GM12878 (cell line): Measurements from ENCODE around the gene MSI2. TPM values are rescaled to one million over a fixed set of nuclear protein-coding genes. Genes with fewer than 3 reads are reported as not detected.

Experiments used
- ATAC-seq: fragments of 200-7000 bp; cut with Tn5 transposase; 3 replicates; pipeline ENCODE4 v1.9.1; 2020; ENCODE audit warnings: mild to moderate bottlenecking, moderate library complexity
- BruUV-seq: library from RNA; stranded (reverse); fragments of 400-500 nt; replicated peaks from 2 replicates; lab custom pipeline; 2021; lab: Mats Ljungman, UMichigan
- CTCF ChIA-PET: fragments of 300-600 bp; sonication (Branson Sonifier 250); formaldehyde crosslinking; extraction: SDS; loops from one replicate; lab custom pipeline; 2021; ENCODE audit warnings: inconsistent platforms; lab: Yijun Ruan, JAX
- POLR2A ChIA-PET: fragments of 350-600 bp; formaldehyde crosslinking; extraction: SDS; loops from one replicate; lab custom pipeline; 2021; ENCODE audit warnings: inconsistent platforms; lab: Charles Lee
- RAD21 ChIA-PET: fragments of 300-600 bp; sonication (Branson Sonifier 250); formaldehyde crosslinking; loops from one replicate; lab custom pipeline; 2023; ENCODE audit warnings: antibody characterized with exemption; ENCODE audit not compliant: unreplicated experiment; lab: Charles Lee
- SMC1A ChIA-PET: fragments of 300-600 bp; sonication (Branson Sonifier 250); formaldehyde crosslinking; loops from one replicate; lab custom pipeline; 2023; ENCODE audit not compliant: unreplicated experiment, uncharacterized antibody; lab: Charles Lee
- DNase-seq: peaks from one replicate; pipeline ENCODE4 v3.0.0-alpha.2; 2011; ENCODE audit warnings: low read depth, low spot score
- FAIRE-seq: peaks from 3 replicates; lab custom pipeline; 2011; peaks lifted over from hg19 to GRCh38; lab: Jason Lieb, UNC
- H2AFZ ChIP-seq: 2 replicates; pipeline ENCODE4 v1.6.0; 2011; ENCODE audit warnings: low read depth, low read length, control low read depth; ENCODE audit not compliant: control insufficient read depth
- H3K27ac ChIP-seq: 2 replicates; pipeline ENCODE4 v1.5.1; 2011; ENCODE audit warnings: control low read depth; ENCODE audit not compliant: control insufficient read depth, insufficient read depth
- H3K27me3 ChIP-seq, 2 experiments: replicated peaks in 1 of 2; 2 replicates each; pipeline versions ENCODE4 v1.6.0 to v1.6.1; 2011; ENCODE audit warnings: low read length in 1 of 2; ENCODE audit not compliant: control insufficient read depth in 2 of 2, insufficient read depth in 2 of 2
- H3K36me3 ChIP-seq, 2 experiments: 2 replicates each; pipeline ENCODE4 v1.5.1; 2011; ENCODE audit warnings: low read length in 1 of 2; ENCODE audit not compliant: control insufficient read depth in 2 of 2, insufficient read depth in 2 of 2
- H3K4me1 ChIP-seq: 2 replicates; pipeline ENCODE4 v1.6.1; 2011; ENCODE audit warnings: mild to moderate bottlenecking, low read length, moderate library complexity, mixed read lengths; ENCODE audit not compliant: control insufficient read depth, insufficient read depth
- H3K4me2 ChIP-seq: 2 replicates; pipeline ENCODE4 v1.6.0; 2011; ENCODE audit warnings: control low read depth; ENCODE audit not compliant: control insufficient read depth, insufficient read depth
- H3K4me3 ChIP-seq: fragments of 200-600 bp; sonication (generic); 2 replicates; pipeline ENCODE4 v1.5.1; 2016
- H3K79me2 ChIP-seq: 2 replicates; pipeline ENCODE4 v1.6.0; 2011; ENCODE audit warnings: low read length; ENCODE audit not compliant: control insufficient read depth, insufficient read depth
- H3K9ac ChIP-seq: 2 replicates; pipeline ENCODE4 v1.8.0; 2011; ENCODE audit warnings: low read length, control low read depth, mixed read lengths; ENCODE audit not compliant: control insufficient read depth, insufficient read depth
- H3K9me3 ChIP-seq: replicated peaks from 3 replicates; pipeline ENCODE4 v1.5.1; 2011; ENCODE audit warnings: mild to moderate bottlenecking, low read length; ENCODE audit not compliant: control insufficient read depth, insufficient read depth
- H4K20me1 ChIP-seq: 2 replicates; pipeline ENCODE4 v1.6.0; 2011; ENCODE audit not compliant: control insufficient read depth, insufficient read depth
- BACH1 ChIP-seq: fragments of 450-650 bp; IDR thresholded peaks from 2 replicates; pipeline ENCODE4 v1.6.1; 2017; ENCODE audit warnings: mild to moderate bottlenecking, borderline replicate concordance
- BCL11A ChIP-seq: IDR thresholded peaks from 2 replicates; pipeline ENCODE4 v1.6.1; 2011; ENCODE audit warnings: low read depth, low read length
- CBX3 ChIP-seq: fragments of 200-600 bp; sonication (generic); IDR thresholded peaks from 2 replicates; pipeline ENCODE4 v1.6.1; 2016; ENCODE audit warnings: low read depth, borderline replicate concordance
- DPF2 ChIP-seq: fragments of 450-650 bp; IDR thresholded peaks from 2 replicates; pipeline ENCODE4 v1.6.1; 2017; ENCODE audit warnings: mild to moderate bottlenecking
- GATAD2B ChIP-seq: fragments of 450-650 bp; conservative IDR thresholded peaks from 2 replicates; pipeline ENCODE4 v1.6.1; 2017; ENCODE audit warnings: low read depth, mild to moderate bottlenecking, moderate library complexity
- KLF5 ChIP-seq: fragments of 450-650 bp; IDR thresholded peaks from 2 replicates; pipeline ENCODE4 v1.6.1; 2014; ENCODE audit warnings: mild to moderate bottlenecking; ENCODE audit not compliant: partially characterized antibody
- LARP7 ChIP-seq: fragments of 450-650 bp; IDR thresholded peaks from 2 replicates; pipeline ENCODE4 v1.6.1; 2017; ENCODE audit warnings: mild to moderate bottlenecking
- MEF2A ChIP-seq: IDR thresholded peaks from 2 replicates; pipeline ENCODE4 v1.6.1; 2011; ENCODE audit warnings: low read depth, mild to moderate bottlenecking, low read length, moderate library complexity; ENCODE audit not compliant: insufficient read depth
- NBN ChIP-seq: fragments of 450-650 bp; IDR thresholded peaks from 2 replicates; pipeline ENCODE4 v1.6.1; 2016
- NR2C2 ChIP-seq: IDR thresholded peaks from 2 replicates; pipeline ENCODE4 v1.6.1; 2011; ENCODE audit warnings: borderline replicate concordance, low read depth; ENCODE audit not compliant: control insufficient read depth, insufficient read length
- NR2F1 ChIP-seq: fragments of 450-650 bp; conservative IDR thresholded peaks from 2 replicates; pipeline ENCODE4 v1.6.1; 2017; ENCODE audit warnings: mild to moderate bottlenecking
- POU2F2 ChIP-seq: IDR thresholded peaks from 3 replicates; pipeline ENCODE4 v1.6.1; 2011; ENCODE audit warnings: low read depth, mild to moderate bottlenecking, low read length, borderline replicate concordance
- SPI1 ChIP-seq: IDR thresholded peaks from 2 replicates; pipeline ENCODE4 v1.6.1; 2011; ENCODE audit warnings: low read depth, mild to moderate bottlenecking, low read length, moderate library complexity, borderline replicate concordance; ENCODE audit not compliant: insufficient read depth
- SRF ChIP-seq, 2 experiments: IDR thresholded peaks; 2 replicates each; pipeline ENCODE4 v1.6.1; 2011; ENCODE audit warnings: low read depth in 2 of 2, low read length in 2 of 2, mild to moderate bottlenecking in 1 of 2, moderate library complexity in 1 of 2
- TAF1 ChIP-seq: IDR thresholded peaks from 2 replicates; pipeline ENCODE4 v1.6.1; 2011; ENCODE audit warnings: mild to moderate bottlenecking, low read depth, low read length, borderline replicate concordance
- TBL1XR1 ChIP-seq: IDR thresholded peaks from 2 replicates; pipeline ENCODE4 v1.6.1; 2012; ENCODE audit warnings: low read depth, low read length, improper control_type of control experiment
- TCF3 ChIP-seq: IDR thresholded peaks from 2 replicates; pipeline ENCODE4 v1.6.1; 2012; ENCODE audit warnings: low read depth, mild to moderate bottlenecking, low read length, borderline replicate concordance; ENCODE audit not compliant: insufficient read depth
- WGBS: methylation state at CpG from one replicate; pipeline ENCODE4 v1.1.6; 2016; ENCODE audit warnings: low lambda C conversion rate; ENCODE audit not compliant: insufficient replicate concordance, insufficient coverage; ENCODE audit errors: missing lambda C conversion rate; 5-methylcytosine and 5-hydroxymethylcytosine counted together
- in situ Hi-C: fragments of 300-500 bp; cut with MboI; formaldehyde crosslinking; loops from 9 replicates; pipeline ENCODE4 v1.14.3; 2018; ENCODE audit warnings: mixed read lengths
- intact Hi-C: fragments of 100-400 bp; cut with micrococcal nuclease; formaldehyde crosslinking; loops from one replicate; pipeline ENCODE4 v1.14.2; 2022; ENCODE audit not compliant: unreplicated experiment
- polyA plus RNA-seq, 11 experiments: library from polyadenylated mRNA; depleted of rRNA in 4 of 11; unstranded in 6 of 11; stranded (reverse) in 5 of 11; fragments of >200 nt; fragmentation: Nextera tagmentation in 4 of 11; fragmentation: Illumina TruSeq in 1 of 11; extraction: Ambion mirVana in 4 of 11; extraction: Trizol in 1 of 11; gene quantifications; 1 replicate in 1 of 11; 2 replicates in 10 of 11; pipeline versions ENCODE4 v1.2.1 to v1.2.3, GENCODE V29; 2011 to 2016; ENCODE audit warnings: inconsistent platforms in 2 of 11, missing spikeins in 2 of 11, low read depth in 1 of 11
- total RNA-seq, 4 experiments: library from RNA; depleted of rRNA in 3 of 4; stranded (reverse); fragments of >200 nt in 3 of 4; fragmentation: Illumina TruSeq in 1 of 4; extraction: Trizol in 1 of 4; gene quantifications; 2 replicates each; pipeline versions ENCODE4 v1.2.1 to v1.2.3, GENCODE V29; 2013 to 2021
- TF ChIP-seq, protein P1 (sequence below), 3 experiments: IDR thresholded peaks in 2 of 3; conservative IDR thresholded peaks in 1 of 3; 2 replicates each; pipeline ENCODE4 v1.5.1; 2011; ENCODE audit warnings: low read depth in 3 of 3, low read length in 3 of 3, mild to moderate bottlenecking in 3 of 3, control low read depth in 2 of 3, moderate library complexity in 2 of 3, inconsistent platforms in 1 of 3, mixed read lengths in 1 of 3; ENCODE audit not compliant: control insufficient read depth in 2 of 3, insufficient read depth in 1 of 3; ENCODE audit errors: extremely low read depth in 1 of 3

The MSI2 gene
- total and polyA plus RNA-seq, 10 of the 15 experiments (the other 5 are each of a cell fraction or from before 2014, with no cell fraction given) = 6.1 to 76.1 (median 42.0) TPM

DNA sequence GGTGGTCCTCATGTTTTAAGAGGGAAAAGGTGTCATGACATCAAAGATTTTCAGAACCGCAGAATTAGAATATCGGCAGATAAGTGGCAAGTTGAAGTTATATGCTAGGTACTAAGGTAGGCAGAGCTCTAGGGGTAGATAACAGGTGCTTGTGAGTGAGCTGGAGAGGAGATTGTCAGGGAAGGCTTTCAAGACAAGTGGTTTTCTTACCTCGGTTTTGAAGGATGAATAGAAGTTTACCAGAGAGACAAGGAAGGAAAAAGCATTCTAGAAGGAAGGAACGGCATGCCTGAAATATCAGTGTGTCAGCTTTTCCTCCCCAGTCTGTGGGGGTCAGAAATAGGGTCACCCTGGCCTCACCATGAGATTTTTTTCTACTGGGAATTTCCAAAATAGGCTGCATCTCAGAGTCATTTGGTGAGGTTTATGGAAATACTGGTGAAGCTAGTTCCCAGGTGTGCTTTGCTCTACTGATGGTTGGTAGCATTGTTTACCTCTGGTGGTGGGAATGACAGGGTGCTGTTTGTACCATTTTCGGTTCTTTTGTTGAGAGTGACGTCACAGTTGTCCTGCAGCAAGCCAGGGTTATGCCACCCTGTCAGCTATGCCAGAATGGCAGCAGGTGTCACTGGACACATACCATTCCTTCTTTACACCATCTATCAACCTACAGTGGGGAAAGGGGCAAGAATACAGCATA lies 112.5 kb downstream of the MSI2 start:
- Histone ChIP-seq H4K20me1 (no peaks in the 10 kb centered on the region), H2AFZ (no peak overlapping the region), H3K79me2 (peaks cover 41% of the 10 kb centered on the region), H3K9ac (peak overlapping the region; percentile 7; the same call in 1 of the 2 replicates), H3K9me3 (peaks cover 4% of the 10 kb centered on the region; the same call in 2 of the 3 replicates), H3K4me1 (peaks cover 52% of the 10 kb centered on the region), H3K27ac (peak overlapping the region; percentile 75), H3K27me3 (no peaks in the 10 kb centered on the region), H3K4me2 (peak overlapping the region; percentile 12; the same call in 1 of the 2 replicates), H3K36me3 (peaks cover 0 to 3% of the 10 kb centered on the region in 2 experiments; a peak in 2 of 4 replicates), H3K4me3 (no peak overlapping the region)
- peak; percentile 71 for ATAC-seq
- ChIA-PET RAD21 (interaction anchor here (0.7 to 6.2 kb wide), 13 partner anchors 12 to 303 kb away, joined by 3 to 103 read pairs (median 5); no protein-coding TSS in a partner anchor), POLR2A (interaction anchor here (0.9 to 9.1 kb wide), 9 partner anchors 12 to 156 kb away, joined by 3 to 80 read pairs (median 4); no protein-coding TSS in a partner anchor), SMC1A (interaction anchor here (0.6 to 9.4 kb wide), 21 partner anchors 9 to 211 kb away, joined by 3 to 141 read pairs (median 5); no protein-coding TSS in a partner anchor), CTCF (interaction anchor here (0.5 to 6.3 kb wide), 12 partner anchors 11 to 303 kb away, joined by 3 to 33 read pairs (median 4); no protein-coding TSS in a partner anchor)
- in situ Hi-C loops = no loop called here
- intact Hi-C loops = no loop called here
- WGBS = 68% methylated on average over 6 of the region's 6 CpGs
- DNase-seq = no peak
- BruUV-seq = no TSS peak
- FAIRE-seq = no peak
- TF ChIP-seq NBN (peak; percentile 91), DPF2 (no peak), NR2C2 (no peak), POU2F2 (0 out of 3 replicates have a peak, but pooled peaks have one; percentile 41), TBL1XR1 (no peak), KLF5 (no peak), SPI1 (no peak), SRF (IDR thresholded peaks at IDR 0.05; ENCODE audit: low read depth in 2 of 2, low read length in 2 of 2) (no peak), TCF3 (0 out of 2 replicates have a peak, but pooled peaks have one; percentile 33), NR2F1 (peak; percentile 79), MEF2A (no peak), LARP7 (0 out of 2 replicates have a peak, but pooled peaks have one; percentile 35), BCL11A (peak; percentile 24; the same call in 1 of the 2 replicates), TAF1 (no peak), GATAD2B (0 out of 2 replicates have a peak, but pooled peaks have one; percentile 28), CBX3 (no peak), BACH1 (no peak)
- TF ChIP-seq, protein P1, sequence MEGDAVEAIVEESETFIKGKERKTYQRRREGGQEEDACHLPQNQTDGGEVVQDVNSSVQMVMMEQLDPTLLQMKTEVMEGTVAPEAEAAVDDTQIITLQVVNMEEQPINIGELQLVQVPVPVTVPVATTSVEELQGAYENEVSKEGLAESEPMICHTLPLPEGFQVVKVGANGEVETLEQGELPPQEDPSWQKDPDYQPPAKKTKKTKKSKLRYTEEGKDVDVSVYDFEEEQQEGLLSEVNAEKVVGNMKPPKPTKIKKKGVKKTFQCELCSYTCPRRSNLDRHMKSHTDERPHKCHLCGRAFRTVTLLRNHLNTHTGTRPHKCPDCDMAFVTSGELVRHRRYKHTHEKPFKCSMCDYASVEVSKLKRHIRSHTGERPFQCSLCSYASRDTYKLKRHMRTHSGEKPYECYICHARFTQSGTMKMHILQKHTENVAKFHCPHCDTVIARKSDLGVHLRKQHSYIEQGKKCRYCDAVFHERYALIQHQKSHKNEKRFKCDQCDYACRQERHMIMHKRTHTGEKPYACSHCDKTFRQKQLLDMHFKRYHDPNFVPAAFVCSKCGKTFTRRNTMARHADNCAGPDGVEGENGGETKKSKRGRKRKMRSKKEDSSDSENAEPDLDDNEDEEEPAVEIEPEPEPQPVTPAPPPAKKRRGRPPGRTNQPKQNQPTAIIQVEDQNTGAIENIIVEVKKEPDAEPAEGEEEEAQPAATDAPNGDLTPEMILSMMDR (IDR thresholded peaks at IDR 0.05 in 2 of 3, conservative IDR thresholded peaks at IDR 0.05 in 1 of 3; ENCODE audit: control insufficient read depth in 2 of 3, extremely low read depth in 1 of 3, insufficient read depth in 1 of 3, low read depth in 3 of 3, low read length in 3 of 3) = peak in 1 of 3 experiments; percentile 33; a peak in 2 of 6 replicates
